ENCODE results near the gene FAM227B.
"Not testable (repeated sequence)": the region's sequence is repeated elsewhere in the genome, so short reads cannot be mapped to it uniquely, and the experiment has no call there.

Gene FAM227B

DNA sequence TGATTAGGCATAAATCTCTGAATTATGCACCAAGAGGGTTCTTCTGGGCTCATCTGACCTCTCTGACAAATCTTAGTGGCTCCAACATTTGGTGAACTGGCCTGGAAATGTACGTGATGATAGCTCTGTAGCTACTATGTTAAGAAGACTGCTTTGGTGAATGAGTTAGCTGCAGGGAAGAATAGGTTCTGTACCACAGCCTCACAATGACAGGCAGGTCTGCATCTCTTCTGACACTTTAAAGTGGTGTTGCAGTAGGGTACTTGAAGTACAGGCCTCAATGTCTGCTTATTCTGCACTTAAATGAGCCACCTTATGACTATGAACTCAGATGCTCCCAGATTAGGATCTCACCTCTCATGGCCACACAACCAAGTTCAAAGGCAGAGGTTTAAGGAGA, 190.6 kb downstream of the FAM227B start:
- DNase-seq: no peak

DNA sequence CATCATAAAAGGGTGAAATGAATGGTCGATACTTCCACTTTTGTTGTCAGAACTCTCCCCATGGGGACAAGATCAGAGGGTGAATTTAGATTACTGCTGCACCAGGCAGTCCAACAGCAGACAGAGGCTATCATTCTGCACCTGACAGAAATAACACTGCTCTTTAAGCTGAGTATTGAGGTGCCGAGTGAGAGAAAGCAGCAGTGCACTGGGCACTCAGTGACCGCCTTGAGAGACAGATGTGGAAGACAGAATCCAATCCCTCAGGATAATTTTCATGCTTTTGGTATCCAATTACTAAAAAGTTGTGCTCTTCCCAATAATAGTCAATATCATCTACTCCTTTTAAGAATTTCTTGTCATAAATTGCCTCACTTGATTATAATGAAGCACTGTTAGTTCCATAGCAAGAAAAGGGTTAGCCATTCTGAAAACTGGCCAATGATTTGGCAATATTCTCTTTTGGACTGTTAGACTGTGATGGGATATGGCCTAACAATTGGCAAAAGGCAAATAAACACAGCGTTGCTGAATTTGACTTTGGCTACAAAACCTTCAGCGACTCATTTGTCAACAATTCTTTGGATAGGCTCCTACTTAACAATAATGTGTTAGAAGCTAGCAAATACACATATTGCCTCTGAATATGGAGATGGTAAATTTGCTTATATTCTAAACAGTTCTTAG, 192.1 kb downstream of the FAM227B start:
- no peak for DNase-seq

DNA sequence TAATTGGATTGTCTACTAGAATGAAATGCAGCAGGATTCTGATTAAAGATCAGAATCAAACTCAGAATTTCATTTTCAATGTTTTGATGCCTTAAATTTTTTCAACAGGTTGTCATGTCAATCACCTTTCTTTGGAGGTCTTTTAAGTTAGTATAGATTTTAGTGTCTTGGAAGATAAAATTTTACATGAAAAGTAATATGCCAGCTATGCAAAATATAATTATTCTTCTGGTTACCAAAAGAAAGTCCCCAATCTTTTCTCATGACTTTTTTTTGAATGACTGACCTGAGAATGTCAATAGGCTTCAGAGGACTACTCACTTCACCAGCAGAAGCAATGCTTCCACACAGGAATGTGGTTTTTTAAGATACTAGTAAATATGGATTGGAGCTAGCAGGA, 193.2 kb downstream of the FAM227B start:
- no peak for DNase-seq

DNA sequence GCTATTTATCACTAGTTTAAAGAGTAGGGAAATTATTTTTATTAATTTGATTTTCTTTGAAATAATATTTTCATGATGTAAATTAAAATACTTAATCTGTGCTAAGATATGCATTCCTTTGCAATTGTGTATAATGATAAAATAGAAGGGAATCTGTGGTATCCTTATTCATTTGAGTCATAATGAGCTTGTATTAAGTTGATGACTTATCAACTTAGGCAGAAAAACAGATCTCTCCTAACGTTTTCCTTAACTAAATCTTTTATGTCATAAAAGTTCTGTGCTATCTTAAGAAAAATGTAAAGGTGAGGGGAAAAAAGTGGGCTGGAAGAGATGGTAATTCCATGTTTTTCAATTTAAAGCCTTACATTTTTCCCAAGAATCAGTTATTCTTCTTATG, 195.7 kb downstream of the FAM227B start:
- DNase-seq: no peak

DNA sequence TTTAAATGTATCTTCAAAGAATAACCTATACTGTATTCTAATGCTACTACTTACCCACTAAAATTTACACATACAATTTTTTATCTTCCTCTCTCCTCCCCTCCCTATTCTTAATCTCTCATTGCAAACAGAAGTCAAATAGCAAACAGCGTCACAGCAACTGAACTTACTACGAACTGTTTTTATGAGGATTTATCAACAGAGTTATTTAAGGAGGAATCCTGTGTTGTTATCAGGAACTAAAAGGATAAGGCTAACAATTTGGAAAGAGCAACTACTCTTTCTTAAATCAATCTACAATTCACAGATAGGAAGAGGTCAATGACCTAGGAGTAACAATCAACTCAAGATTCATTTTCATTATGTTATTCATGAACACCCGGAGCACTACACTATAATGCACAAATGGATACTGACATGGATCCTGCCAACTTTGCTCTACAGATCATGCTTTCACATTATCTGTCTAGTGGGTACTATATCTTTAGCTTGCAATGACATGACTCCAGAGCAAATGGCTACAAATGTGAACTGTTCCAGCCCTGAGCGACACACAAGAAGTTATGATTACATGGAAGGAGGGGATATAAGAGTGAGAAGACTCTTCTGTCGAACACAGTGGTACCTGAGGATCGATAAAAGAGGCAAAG, 196.6 kb downstream of the FAM227B start:
- no peak for DNase-seq

DNA sequence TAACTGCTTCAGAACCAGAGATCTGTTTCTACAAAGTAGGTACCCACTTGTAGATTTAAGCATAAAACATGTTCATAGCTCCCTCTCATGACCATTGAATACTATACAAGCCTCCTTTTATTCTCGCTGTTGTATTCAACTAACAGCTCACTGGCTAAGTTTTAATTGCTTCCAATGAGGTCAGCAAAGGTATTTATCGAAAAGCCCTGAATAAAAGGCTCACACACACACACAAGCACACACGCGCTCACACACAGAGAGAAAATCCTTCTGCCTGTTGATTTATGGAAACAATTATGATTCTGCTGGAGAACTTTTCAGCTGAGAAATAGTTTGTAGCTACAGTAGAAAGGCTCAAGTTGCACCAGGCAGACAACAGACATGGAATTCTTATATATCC, 197.6 kb downstream of the FAM227B start, which contains the start of gene FGF7:
Gene FGF7 (plus strand): TSS at position 222 of the 400 bp plus-strand sequence. CDS start 1,056 bp downstream, outside the sequence.
- peak in 1 of 2 experiments; percentile 20 for DNase-seq

DNA sequence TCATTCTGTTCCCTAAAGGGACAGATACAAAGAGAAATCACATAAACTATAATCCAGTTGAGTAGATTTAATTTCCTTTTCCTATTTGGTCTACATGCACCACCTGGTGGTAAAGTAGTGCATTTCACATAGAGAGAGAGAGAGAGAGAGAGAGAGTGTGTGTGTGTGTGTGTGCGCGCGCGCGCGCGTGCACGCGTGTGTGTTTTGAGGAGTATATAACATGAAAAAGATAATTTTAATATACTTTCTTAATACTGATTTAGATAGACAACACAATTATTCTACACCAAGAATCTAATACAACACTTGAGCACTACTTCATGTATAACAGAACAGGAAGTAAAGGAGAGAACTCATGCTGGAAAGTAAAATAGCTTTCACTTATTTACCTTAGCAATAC, 198.6 kb downstream of the FAM227B start:
- DNase-seq: peak; percentile 55 to 76

DNA sequence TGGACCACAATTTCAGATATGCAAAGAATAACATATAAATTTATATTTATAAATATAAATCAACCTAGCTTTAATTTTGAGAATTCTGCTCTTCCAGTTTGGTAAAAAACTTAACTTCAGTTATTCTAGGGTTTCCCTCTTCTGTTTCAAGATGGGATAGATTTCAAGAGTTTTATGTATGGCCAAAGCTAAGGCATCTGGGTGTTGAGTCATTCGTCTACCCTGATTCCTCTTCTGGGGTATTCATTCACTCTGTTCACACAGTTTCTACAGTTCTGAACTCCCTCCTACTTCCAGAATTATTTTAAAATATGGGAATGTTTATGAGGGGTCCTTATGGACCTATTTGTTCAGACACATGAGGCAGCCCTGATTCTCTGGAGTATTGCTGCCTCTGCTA, 201.8 kb downstream of the FAM227B start:
- DNase-seq: no peak

DNA sequence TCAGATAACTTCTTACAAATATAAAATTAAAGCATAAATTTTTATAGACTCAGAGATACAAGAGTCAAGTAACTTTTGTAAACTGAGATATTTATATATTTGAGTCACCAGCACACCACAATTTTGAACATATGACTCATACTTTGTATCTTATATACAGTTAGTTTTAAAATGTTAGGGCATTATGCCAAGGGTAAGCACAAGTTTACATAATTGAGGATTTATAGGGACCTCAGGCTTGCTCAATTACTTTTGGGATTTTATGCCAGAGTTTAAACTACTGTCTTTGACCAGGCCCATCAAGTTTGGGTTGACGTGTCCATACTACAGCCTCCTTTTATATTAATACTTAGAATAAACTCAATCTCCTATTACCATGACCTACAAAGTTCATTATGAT, 205.0 kb downstream of the FAM227B start:
- no peak for DNase-seq

DNA sequence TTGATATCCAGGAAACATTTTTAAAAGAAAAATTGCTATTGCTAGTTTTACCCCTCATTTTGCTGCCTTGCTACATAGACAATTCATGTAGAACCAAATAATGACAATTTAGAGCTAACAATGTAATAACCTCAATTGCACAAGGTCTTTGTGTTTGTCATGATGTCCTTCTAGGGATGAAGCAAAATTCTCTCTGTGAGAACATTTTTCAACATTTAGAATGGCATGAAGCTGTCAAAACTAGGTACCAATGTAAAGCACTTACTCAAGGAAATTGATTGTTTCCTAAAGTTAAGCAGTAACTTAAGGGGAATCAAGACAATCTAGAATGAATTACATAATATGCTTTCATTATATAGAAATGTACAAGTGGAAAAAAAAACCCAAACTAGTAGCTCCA, 205.5 kb downstream of the FAM227B start:
- no peak for DNase-seq

DNA sequence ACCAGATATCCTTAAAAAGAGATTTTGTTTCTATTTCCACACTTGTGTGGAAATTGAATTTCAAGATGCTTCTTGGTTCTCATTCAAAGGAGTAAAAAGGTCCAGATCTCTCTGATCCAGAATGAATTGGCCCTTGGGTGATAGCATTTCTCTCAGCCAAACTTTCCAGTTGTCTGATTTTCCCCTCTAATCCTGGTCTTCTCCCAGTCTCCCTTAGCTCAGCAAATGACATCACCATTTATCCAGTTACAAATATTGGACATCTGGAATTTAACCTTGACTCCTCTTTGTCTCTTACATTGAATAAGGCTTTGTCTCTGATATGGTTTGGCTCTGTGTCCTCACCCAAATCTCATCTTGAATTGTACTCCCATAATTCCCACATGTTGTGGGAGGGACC, 207.8 kb downstream of the FAM227B start:
- DNase-seq: no peak

DNA sequence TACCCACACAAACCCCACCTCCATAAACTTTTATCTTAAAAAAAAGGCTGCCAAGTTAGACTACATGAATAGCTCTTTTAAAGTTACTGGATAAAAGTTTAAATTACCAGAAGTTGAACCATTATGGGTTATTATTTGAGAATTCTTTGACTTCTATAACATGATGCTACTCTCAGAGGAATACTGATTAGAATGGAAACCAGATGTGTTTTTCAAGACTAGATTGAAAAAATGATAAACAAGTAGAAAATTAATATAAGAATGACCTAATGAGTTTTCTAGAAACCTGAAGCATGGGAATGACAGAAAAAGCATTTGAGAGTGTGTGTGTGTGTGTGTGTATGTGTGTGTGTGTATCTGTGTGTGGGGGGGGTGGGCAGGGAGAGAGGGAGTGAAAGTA, 210.0 kb downstream of the FAM227B start:
- no peak for DNase-seq

DNA sequence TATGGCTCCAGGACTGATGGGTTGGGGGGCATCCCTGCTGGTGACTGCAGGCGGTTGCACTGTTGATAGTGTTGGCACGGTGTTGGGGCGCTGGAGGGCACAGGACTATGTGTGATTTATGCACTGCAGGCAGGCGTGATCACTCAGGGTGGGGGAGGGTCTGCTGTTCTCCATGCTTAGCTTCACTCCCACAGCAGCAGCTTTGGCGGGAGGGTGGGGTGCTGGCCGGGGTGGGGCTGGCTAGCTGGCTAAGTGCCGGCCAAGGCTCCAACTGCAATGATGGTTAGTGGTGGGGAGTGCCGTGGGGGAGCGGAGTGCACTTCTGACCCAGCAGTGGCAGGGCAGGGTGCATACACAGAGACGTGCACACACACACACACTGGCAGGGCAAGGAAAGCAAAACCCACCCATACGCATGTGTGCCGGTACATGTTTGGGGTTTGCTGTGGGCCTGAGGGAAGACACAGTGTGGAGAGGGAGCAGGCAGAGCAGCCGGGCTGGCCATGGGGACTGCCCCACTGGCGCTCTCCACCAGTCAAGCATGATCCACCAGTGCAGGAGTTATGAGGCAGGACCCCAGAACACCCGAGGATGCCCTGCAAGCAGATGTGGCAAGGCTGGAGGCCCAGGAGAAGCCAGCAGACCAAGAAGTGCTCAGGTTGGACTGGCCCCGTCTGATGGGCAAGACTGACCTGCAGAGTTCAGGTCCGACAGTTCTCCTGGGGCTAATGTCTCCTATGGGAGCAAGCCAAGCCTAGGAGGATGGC, 214.1 kb downstream of the FAM227B start:
- DNase-seq: no peak

DNA sequence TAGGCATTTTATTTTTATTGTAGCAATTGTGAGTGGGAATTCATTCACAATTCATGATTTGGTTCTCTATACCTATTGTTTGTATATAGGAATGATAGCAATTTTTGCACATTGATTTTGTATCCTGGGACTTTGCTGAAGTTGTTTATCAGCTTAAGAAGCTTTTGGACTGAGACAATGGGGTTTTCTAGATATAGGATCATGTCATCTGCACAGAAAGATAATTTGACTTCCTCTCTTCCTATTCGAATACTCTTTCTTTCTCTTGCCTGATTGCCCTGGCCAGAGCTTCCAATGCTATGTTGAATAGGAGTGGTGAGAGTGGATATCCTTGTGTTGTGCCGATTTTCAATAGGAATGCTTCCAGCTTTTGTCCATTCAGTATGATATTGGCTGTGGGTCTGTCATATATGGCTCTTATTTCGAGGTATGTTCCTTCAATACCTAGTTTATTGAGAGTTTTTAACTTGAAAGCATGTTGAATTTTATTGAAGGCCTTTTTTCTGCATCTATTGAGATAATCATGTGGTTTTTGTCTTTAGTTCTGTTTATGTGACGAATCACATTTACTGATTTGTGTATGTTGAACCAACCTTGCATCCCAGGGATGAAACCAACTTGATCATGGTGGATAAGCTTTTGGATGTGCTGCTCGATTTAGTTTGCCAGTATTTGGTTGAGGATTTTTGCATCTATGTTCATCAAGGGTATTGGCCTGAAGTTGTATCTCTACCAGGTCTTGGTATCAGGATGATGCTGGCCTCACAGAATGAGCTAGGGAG, 217.9 kb downstream of the FAM227B start:
- not testable (repeated sequence) for DNase-seq

DNA sequence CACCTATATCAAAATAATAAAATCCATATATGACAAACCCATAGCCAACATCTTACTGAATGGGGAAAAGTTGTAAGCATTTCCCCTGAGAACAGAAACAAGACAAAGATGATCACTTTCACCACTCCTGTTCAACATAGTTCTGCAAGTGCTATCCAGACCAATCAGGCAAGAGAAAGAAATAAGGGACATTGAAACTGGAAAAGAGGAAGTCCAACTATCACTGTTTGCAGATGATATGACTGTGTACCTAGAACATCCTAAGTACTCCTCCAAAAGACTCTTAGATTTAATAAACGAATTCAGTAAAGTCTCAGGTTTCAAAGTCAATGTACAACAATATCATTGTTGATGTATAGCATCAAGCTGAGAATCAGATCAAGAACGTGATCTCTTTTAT, 233.1 kb downstream of the FAM227B start:
- DNase-seq: peak in 1 of 2 experiments; percentile 7

DNA sequence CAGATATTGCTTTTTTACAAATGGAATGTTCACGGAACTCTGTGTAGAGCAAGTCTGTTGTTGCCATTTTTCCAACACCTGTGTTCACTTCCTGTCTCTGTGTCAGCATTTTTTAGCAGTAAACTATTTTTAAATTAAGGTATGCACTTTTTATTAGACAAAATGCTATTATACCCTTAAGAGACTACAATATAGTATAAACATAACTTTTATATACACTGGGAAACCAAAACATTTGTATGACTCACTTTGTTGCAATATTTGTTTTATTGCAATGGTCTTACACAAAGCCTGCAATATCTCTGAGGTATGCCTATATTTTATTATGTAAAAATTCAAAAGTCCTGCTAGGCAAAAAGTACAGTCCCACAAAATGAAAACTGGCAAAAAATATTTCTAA, 237.4 kb downstream of the FAM227B start:
- DNase-seq: no peak

DNA sequence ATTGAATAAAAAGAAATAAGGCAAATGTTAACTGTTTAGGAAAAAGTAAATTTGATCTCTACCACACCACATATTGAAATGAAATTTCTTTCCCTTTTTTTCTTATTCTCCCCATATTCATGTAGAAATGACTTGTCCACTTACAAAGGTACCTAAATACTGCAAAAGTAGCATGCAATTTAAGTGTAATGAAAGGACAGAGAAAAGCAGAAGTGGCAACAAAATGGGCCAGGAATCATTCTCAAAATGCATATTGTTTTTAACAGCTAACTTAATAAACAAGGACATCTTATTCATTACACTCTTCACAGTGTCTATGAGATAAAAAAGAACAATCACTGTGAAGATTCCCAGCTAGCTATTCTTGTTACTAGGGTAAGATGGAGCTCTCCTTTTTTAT, 238.2 kb downstream of the FAM227B start:
- no peak for DNase-seq

DNA sequence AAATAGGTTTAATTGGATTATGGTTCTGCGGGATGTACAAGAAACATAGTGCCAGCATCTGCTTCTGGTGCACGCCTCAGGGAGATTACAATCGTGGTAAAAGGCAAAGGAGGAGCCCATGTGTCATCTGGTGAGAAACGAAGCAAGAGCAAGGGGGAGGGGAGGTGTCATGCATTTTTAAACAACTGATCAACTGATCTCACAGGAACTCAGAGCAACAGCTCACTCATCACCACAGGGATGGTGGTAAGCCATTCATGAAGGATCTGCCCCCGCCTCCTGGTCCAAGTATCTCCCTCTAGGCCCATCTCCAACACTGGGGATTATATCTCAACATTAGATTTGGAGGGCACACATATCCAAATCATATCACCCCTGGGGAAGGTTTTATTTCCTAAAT, 239.7 kb downstream of the FAM227B start:
- DNase-seq: no peak

DNA sequence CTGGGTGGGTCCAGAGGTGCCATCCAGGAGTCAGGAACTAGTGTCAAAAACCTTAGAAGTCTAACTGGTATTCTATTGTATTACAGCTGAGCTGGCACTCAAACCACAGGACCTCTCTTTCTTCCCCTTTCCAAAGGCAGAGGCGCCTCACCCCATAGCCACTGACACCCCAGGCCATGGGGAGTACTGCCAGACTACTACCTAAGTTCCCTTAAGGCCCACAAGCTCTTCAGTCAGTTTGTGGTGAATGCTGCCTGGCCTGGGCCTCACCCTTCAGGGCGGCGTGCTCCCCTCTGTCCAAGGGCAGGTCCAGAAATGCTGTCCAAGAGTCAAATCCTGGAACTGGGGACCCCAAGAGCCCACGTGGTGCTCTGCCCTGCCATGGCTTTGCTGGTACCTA, 240.6 kb downstream of the FAM227B start:
- DNase-seq: peak; percentile 48 to 58

DNA sequence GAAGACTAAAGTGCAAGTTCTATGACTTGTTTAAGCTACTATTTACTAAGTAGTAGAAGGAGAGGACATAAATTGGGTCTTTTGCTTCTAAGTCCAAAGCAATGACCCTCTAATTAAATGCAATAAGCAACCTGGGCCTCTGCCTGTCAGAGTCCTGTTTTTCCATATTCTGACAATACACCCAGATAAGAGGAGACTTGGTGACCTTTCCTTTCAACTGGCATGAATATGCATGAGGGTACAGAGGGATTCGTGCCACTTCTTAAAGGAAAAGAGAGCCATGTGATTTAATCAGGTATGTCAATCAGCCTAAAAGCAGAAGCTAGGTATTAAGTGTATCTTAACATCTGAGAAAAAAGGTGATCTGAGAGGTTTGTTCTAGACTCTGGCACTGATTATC, 248.3 kb downstream of the FAM227B start:
- DNase-seq: no peak

DNA sequence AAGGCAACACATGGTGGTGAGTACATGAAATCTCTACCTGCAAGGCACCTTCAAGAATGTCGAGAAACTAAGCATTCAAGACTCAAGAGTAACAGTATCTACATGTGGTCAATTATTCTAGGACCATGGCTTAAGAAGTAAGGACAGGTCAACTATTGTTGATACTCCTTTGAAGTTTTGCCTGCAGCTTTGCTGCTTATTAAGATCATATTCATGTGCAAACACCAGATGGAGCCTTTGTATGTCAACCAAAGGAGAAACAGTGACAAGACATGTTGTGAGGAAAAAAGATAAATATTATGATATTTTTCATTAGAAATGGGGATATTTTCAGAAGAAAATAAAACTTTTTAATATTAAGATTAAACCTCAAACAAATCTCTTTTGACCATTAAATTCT, 249.8 kb downstream of the FAM227B start:
- DNase-seq: peak; percentile 13 to 48

DNA sequence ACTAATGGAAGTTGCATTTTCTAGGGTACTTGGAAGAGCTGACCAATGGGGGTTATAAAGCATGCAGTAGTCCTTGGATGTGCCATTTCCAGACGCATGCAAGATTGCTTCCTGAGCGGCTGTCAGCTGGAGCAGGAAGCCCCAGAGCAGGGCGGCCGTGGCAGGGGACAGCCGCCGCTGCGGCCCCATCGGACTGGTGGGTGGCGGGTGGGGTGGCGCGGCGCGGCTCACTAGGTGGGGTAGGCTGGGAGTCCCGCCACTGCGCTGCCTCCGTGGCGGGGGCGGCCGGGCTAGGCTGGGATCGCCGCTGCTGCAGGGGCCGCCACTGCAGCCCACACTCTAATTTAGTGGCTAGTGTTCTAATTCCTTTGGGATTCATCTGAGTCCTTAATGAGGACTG, 254.1 kb downstream of the FAM227B start:
- DNase-seq: no peak

DNA sequence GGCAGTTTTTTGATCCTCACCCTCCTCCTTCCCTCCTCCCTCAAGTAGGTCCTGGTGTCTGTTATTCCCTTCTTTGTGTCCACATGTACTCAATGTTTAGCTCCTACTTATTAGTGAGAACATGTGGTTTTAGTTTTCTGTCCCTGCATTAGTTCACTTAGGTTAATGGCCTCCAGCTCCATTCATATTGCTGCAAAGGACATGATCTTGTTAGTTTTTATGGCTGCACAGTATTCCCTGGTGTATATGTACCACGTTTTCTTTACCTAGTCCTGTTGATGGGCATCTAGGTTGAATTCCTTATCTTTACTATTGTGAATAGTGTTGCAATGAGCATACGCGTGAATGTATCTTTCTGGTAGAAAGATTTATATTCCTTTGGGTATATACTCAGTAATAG, 259.2 kb downstream of the FAM227B start:
- DNase-seq: no peak

Measured in AML-193 (cell line).